ENCODE measurements around the gene HCCS.
"Not testable (repeated sequence)": the region's sequence is repeated elsewhere in the genome, so short reads cannot be mapped to it uniquely, and the experiment has no call there.

Gene HCCS

GRCh38 chrX:11111037-11111851 is at the start of gene HCCS:
Gene HCCS (plus strand): TSS chrX:11111332. CDS start chrX:11112061, 729 bp downstream.
- peak; percentile 68 for DNase-seq

- DNase-seq, result no peak
Observed at GRCh38 chrX:11064276-11064675, 46.9 kb upstream of the HCCS start.

GRCh38 chrX:11064851-11065600 is 46.1 kb upstream of the HCCS start:
- DNase-seq, result no peak

- DNase-seq, result no peak
Observed at GRCh38 chrX:11066812-11067211, 44.3 kb upstream of the HCCS start.

- no peak for DNase-seq
Observed at GRCh38 chrX:11073381-11073780, 37.8 kb upstream of the HCCS start.

GRCh38 chrX:11080741-11081305 is 30.3 kb upstream of the HCCS start:
- no peak for DNase-seq

- no peak for DNase-seq
Observed at GRCh38 chrX:11081511-11081910, 29.6 kb upstream of the HCCS start.

- no peak for DNase-seq
Observed at GRCh38 chrX:11085305-11085704, 25.8 kb upstream of the HCCS start.

- no peak for DNase-seq
Observed at GRCh38 chrX:11089802-11090201, 21.3 kb upstream of the HCCS start.

GRCh38 chrX:11097933-11098332 is 13.2 kb upstream of the HCCS start:
- DNase-seq, result no peak

GRCh38 chrX:11099465-11099864 is 11.7 kb upstream of the HCCS start:
- DNase-seq, result no peak

GRCh38 chrX:11100281-11101035 is 10.7 kb upstream of the HCCS start:
- DNase-seq, result peak; percentile 7

- DNase-seq, result no peak
Observed at GRCh38 chrX:11103006-11103405, 8.1 kb upstream of the HCCS start.

- no peak for DNase-seq
Observed at GRCh38 chrX:11103751-11104150, 7.4 kb upstream of the HCCS start.

- no peak for DNase-seq
Observed at GRCh38 chrX:11105080-11105479, 6.1 kb upstream of the HCCS start.

- DNase-seq, result no peak
Observed at GRCh38 chrX:11108253-11108941, 2.7 kb upstream of the HCCS start.

- no peak for DNase-seq
Observed at GRCh38 chrX:11109968-11110367, 1.2 kb upstream of the HCCS start.

- no peak for DNase-seq
Observed at GRCh38 chrX:11111947-11112346, 815 bp downstream of the HCCS start.

GRCh38 chrX:11113731-11114130 is 2.6 kb downstream of the HCCS start:
- DNase-seq, result no peak

- DNase-seq, result no peak
Observed at GRCh38 chrX:11117745-11118144, 6.6 kb downstream of the HCCS start.

GRCh38 chrX:11119313-11119943 is 8.3 kb downstream of the HCCS start:
- DNase-seq, result no peak

- DNase-seq, result not testable (repeated sequence)
Observed at GRCh38 chrX:11123087-11123486, 12.0 kb downstream of the HCCS start.

Data from NCI-H510A (cell line).